ENCODE measurements around the gene R3HDML. TPM values are rescaled to one million over a fixed set of nuclear protein-coding genes. Genes with fewer than 3 reads are reported as not detected.

The R3HDML gene
- total and polyA plus RNA-seq, 2 of the 13 experiments (the other 11 are each of a cell fraction or from before 2014, with no cell fraction given), result not detected

DNA sequence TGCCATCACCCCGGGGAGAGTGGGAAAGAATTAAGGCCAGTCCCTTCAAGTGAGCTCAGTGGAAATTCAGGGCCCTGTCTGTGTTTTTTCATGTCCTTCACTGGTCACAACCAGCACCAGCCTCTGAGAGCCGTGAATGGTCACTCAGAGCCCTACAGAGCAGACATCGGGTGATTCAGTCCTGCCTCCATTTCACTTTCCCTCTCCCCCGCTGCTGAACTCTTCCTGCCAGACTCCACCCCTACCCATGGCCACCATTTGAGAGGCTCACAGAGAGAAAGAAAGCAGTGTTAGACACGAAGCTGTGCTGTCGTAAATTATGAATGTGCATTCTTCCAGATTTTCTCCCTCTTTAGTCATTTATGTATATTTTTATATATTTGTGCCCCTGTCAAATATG, 5.4 kb downstream of the R3HDML start:
- ATAC-seq, result no peak
- H3K4me3 ChIP-seq (replicated peaks in 1 of 3; ENCODE audit: insufficient read depth in 1 of 3, low read depth in 2 of 3, low read length in 3 of 3), result no peak overlapping the region
- intact Hi-C loops (cut with micrococcal nuclease; ENCODE audit: unreplicated experiment), result no loop called here
- DNase-seq (ENCODE audit: low spot score), result no peak
- in situ Hi-C loops (cut with HindIII; ENCODE audit: extremely low pct_ligation_motif_present, low pct_unique_long_range_greater_than_20kb), result no loop called here
- no peak overlapping the region for H3K9ac ChIP-seq (ENCODE audit: insufficient read depth, low read depth, low read length)
- WGBS (ENCODE audit: low lambda C conversion rate), result 72% methylated on average over 6 of the region's 6 CpGs
- no peaks in the 10 kb centered on the region for H4K20me1 ChIP-seq (ENCODE audit: insufficient read depth, low read length)
- H3K27me3 ChIP-seq (ENCODE audit: control insufficient read depth in 1 of 2, insufficient read depth in 2 of 2, low read length in 2 of 2), result peaks cover 2 to 10% of the 10 kb centered on the region in 2 experiments; a peak in 3 of 5 replicates
- no peak overlapping the region for H2AFZ ChIP-seq (ENCODE audit: low read length)
- H3K27ac ChIP-seq (ENCODE audit: extremely low read length, insufficient read depth, low read length), result no peak overlapping the region
- H3K4me2 ChIP-seq (ENCODE audit: low read depth, low read length), result no peak overlapping the region
- no peaks in the 10 kb centered on the region for H3K36me3 ChIP-seq (replicated peaks in 1 of 2; ENCODE audit: control insufficient read depth in 1 of 2, insufficient read depth in 2 of 2, low read length in 2 of 2)
- H3K4me1 ChIP-seq (ENCODE audit: insufficient read depth, low read length), result peaks cover 2% of the 10 kb centered on the region
- H3K79me2 ChIP-seq (ENCODE audit: insufficient read depth, low read length), result no peaks in the 10 kb centered on the region
- POLR2A ChIA-PET, result interaction anchor here (1.7 kb wide), 1 partner anchor 14 kb away, joined by 6 read pairs; the partner anchor contains the start of gene HNF4A
- BruUV-seq (replicated peaks), result no TSS peak
- H3K9me3 ChIP-seq (ENCODE audit: low read length), result no peaks in the 10 kb centered on the region
- CTCF ChIA-PET (ENCODE audit: low intra/inter-chr PET ratio, low total read pairs), result no interaction called here
- no peak for FAIRE-seq
- no peak for TF ChIP-seq FOXA1 (IDR thresholded peaks at IDR 0.05)
- no peak for TF ChIP-seq FOXA1 (CRISPR knock-in tag; IDR thresholded peaks at IDR 0.05)
- TF ChIP-seq HCFC1 (IDR thresholded peaks at IDR 0.05; ENCODE audit: low read depth, low read length), result no peak
- no peak for TF ChIP-seq CEBPG (CRISPR knock-in tag; IDR thresholded peaks at IDR 0.05)
- TF ChIP-seq ZNF160 (CRISPR knock-in tag; IDR thresholded peaks at IDR 0.05), result no peak
- no peak for TF ChIP-seq SP5 (CRISPR knock-in tag; IDR thresholded peaks at IDR 0.05; ENCODE audit: borderline replicate concordance, low read depth)
- TF ChIP-seq, protein P1, sequence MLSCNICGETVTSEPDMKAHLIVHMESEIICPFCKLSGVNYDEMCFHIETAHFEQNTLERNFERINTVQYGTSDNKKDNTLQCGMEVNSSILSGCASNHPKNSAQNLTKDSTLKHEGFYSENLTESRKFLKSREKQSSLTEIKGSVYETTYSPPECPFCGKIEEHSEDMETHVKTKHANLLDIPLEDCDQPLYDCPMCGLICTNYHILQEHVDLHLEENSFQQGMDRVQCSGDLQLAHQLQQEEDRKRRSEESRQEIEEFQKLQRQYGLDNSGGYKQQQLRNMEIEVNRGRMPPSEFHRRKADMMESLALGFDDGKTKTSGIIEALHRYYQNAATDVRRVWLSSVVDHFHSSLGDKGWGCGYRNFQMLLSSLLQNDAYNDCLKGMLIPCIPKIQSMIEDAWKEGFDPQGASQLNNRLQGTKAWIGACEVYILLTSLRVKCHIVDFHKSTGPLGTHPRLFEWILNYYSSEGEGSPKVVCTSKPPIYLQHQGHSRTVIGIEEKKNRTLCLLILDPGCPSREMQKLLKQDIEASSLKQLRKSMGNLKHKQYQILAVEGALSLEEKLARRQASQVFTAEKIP (CRISPR knock-in tag; IDR thresholded peaks at IDR 0.05; ENCODE audit: borderline replicate concordance), result no peak
- TF ChIP-seq RBAK (CRISPR knock-in tag; IDR thresholded peaks at IDR 0.05), result no peak
- TF ChIP-seq SMAD3 (CRISPR knock-in tag; IDR thresholded peaks at IDR 0.05), result no peak
- no peak for TF ChIP-seq ZNF138 (CRISPR knock-in tag; IDR thresholded peaks at IDR 0.05; ENCODE audit: low read depth)
- TF ChIP-seq ZNF546 (CRISPR knock-in tag; conservative IDR thresholded peaks at IDR 0.05), result no peak

All from HepG2 (cell line).